BLaER1 (cell line): Measurements from ENCODE around the gene MLKL.

Experiments
- H3K27ac ChIP-seq: shearing (Covaris generic); formaldehyde crosslinking; 2 replicates; pipeline ENCODE4 v1.8.1; 2022
- H3K27me3 ChIP-seq: shearing (Covaris generic); formaldehyde crosslinking; 2 replicates; pipeline ENCODE4 v1.8.1; 2022
- H3K36me3 ChIP-seq: shearing (Covaris generic); formaldehyde crosslinking; 2 replicates; pipeline ENCODE4 v1.8.1; 2022
- H3K4me1 ChIP-seq: shearing (Covaris generic); formaldehyde crosslinking; 2 replicates; pipeline ENCODE4 v1.8.1; 2022
- H3K4me2 ChIP-seq: shearing (Covaris generic); formaldehyde crosslinking; 2 replicates; pipeline ENCODE4 v1.8.1; 2022
- H3K4me3 ChIP-seq: shearing (Covaris generic); formaldehyde crosslinking; 2 replicates; pipeline ENCODE4 v1.8.1; 2022
- H3K9ac ChIP-seq: shearing (Covaris generic); formaldehyde crosslinking; 2 replicates; pipeline ENCODE4 v1.8.1; 2022
- H3K9me3 ChIP-seq: shearing (Covaris generic); formaldehyde crosslinking; 2 replicates; pipeline ENCODE4 v1.8.1; 2022
- H4K20me1 ChIP-seq: shearing (Covaris generic); formaldehyde crosslinking; 2 replicates; pipeline ENCODE4 v1.8.1; 2022
- Cebpa-rat ChIP-seq: shearing (Covaris generic); IDR thresholded peaks from 2 replicates; pipeline ENCODE4 v1.8.1; 2022

MLKL gene

DNA sequence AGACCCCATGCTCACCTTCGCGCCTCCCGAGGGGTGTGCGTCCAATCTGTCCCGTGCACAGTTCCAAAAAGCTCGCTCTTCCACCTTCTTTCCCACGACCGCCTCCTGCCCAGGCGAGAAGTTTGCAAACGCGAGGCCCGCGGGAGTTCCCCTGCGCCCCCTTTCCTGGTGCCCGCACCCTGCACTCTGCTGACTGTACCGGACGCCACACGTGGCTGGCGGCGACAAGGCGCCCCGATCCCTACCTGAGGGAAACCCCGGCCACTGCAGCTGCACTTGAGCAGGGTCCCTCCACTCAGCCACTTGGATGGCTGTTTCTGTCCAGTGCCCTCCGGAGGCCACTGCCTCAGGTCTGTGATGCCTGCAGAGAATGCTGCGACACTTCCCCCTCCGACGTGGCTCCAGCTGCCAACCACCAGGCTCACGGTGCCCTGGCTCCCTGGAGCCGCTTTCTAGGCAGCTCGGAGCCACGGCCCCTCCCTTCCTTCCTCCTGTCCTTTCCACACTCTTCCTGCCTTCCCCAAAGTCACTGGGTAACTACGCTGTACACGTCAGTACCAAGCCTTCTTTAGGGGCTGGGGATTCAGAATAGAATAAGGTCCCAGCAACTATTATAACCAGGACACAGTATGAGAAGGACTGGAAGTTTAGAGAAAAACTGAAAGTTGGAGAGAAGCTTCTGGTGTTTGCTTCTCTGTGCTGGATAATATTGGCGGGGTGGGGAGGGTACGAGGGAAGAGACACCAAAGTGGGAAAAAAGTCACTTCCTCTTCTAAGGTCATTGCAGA, at the start of gene MLKL:
TSS of gene MLKL (minus strand) at position 425 of the 788 bp plus-strand sequence. CDS start 5,105 bp downstream, outside the sequence.
- H4K20me1 ChIP-seq, result no peaks in the 10 kb centered on the region
- no peaks in the 10 kb centered on the region for H3K27me3 ChIP-seq
- H3K4me2 ChIP-seq, result peak within 1 kb of the TSS; percentile 98
- 0 out of 2 replicates have a peak, but pooled peaks cover under 1% of the 10 kb centered on the region for H3K36me3 ChIP-seq
- H3K9ac ChIP-seq, result peak within 1 kb of the TSS; percentile 83
- H3K9me3 ChIP-seq, result no peaks in the 10 kb centered on the region
- peak within 1 kb of the TSS; percentile 80 for H3K4me3 ChIP-seq
- H3K4me1 ChIP-seq, result peaks cover 32% of the 10 kb centered on the region
- TF ChIP-seq Cebpa-rat, result no peak
- peak within 1 kb of the TSS; percentile 78 for H3K27ac ChIP-seq

- Histone ChIP-seq H3K9ac (no peak overlapping the region), H3K4me3 (no peak overlapping the region), H3K27me3 (no peaks in the 10 kb centered on the region), H3K27ac (no peak overlapping the region), H4K20me1 (no peaks in the 10 kb centered on the region), H3K4me2 (no peak overlapping the region), H3K36me3 (no peaks in the 10 kb centered on the region), H3K9me3 (no peaks in the 10 kb centered on the region), H3K4me1 (no peaks in the 10 kb centered on the region)
- TF ChIP-seq Cebpa-rat, result no peak
Observed at GRCh38 chr16:74749291-74750055, 48.8 kb upstream of the MLKL start.

DNA sequence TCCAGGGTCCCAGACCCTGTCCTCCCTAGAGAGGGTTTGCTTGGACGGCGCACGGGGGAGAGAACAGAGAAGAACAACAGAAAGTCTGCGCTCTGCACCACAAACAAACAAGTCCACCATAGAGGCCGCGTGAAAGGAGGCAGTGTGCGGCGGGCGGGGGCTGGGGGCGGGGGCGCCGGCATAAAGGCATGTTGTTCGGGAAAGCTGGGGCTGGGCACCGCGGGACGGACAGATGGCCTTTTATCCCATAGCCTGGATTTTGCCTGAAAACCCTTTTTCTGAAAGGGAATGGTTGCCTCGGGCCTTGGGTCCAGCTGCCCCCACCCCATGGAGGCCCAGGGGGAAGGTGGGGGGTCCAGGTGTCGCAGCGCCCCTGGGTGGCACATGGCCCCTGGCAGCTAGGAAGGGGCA, 48.0 kb upstream of the MLKL start:
- H3K9me3 ChIP-seq, result no peaks in the 10 kb centered on the region
- no peak for TF ChIP-seq Cebpa-rat
- H3K9ac ChIP-seq, result no peak overlapping the region
- no peaks in the 10 kb centered on the region for H4K20me1 ChIP-seq
- H3K36me3 ChIP-seq, result no peaks in the 10 kb centered on the region
- H3K27ac ChIP-seq, result no peak overlapping the region
- no peaks in the 10 kb centered on the region for H3K4me1 ChIP-seq
- H3K27me3 ChIP-seq, result no peaks in the 10 kb centered on the region
- no peak overlapping the region for H3K4me3 ChIP-seq
- no peak overlapping the region for H3K4me2 ChIP-seq

- no peak overlapping the region for H3K4me2 ChIP-seq
- no peaks in the 10 kb centered on the region for H3K36me3 ChIP-seq
- H3K4me1 ChIP-seq, result no peaks in the 10 kb centered on the region
- H3K9me3 ChIP-seq, result no peaks in the 10 kb centered on the region
- TF ChIP-seq Cebpa-rat, result no peak
- no peaks in the 10 kb centered on the region for H3K27me3 ChIP-seq
- H3K4me3 ChIP-seq, result no peak overlapping the region
- no peaks in the 10 kb centered on the region for H4K20me1 ChIP-seq
- H3K9ac ChIP-seq, result no peak overlapping the region
- H3K27ac ChIP-seq, result no peak overlapping the region
Observed at GRCh38 chr16:74747716-74748615, 47.3 kb upstream of the MLKL start.

DNA sequence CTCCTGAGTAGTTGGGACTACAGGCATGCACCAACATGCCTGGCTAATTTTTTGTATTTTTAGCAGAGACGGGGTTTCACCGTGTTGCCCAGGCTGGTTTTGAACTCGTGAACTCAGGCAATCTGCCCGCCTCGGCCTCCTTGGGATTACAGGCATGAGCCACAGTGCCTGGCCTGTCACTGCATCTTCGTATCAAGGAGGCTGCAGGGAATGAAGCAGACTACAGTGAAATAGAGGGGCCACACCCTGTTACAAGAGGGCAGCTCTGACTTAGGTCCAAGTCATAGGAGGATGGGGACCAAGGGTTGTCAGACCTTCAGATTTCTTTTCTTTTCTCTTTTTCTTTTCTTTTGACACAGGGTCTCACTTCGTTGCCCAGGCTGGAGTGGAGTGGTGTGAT, 45.3 kb upstream of the MLKL start:
- Histone ChIP-seq H3K4me2 (no peak overlapping the region), H3K9ac (no peak overlapping the region), H3K4me3 (no peak overlapping the region), H4K20me1 (no peaks in the 10 kb centered on the region), H3K4me1 (peaks cover 8% of the 10 kb centered on the region), H3K27ac (no peak overlapping the region), H3K9me3 (no peaks in the 10 kb centered on the region), H3K27me3 (no peaks in the 10 kb centered on the region), H3K36me3 (no peaks in the 10 kb centered on the region)
- no peak for TF ChIP-seq Cebpa-rat

- H3K9me3 ChIP-seq, result no peaks in the 10 kb centered on the region
- H4K20me1 ChIP-seq, result no peaks in the 10 kb centered on the region
- H3K9ac ChIP-seq, result no peak overlapping the region
- H3K4me3 ChIP-seq, result no peak overlapping the region
- H3K36me3 ChIP-seq, result no peaks in the 10 kb centered on the region
- no peak overlapping the region for H3K4me2 ChIP-seq
- H3K27ac ChIP-seq, result no peak overlapping the region
- TF ChIP-seq Cebpa-rat, result no peak
- no peaks in the 10 kb centered on the region for H3K27me3 ChIP-seq
- H3K4me1 ChIP-seq, result peaks cover 8% of the 10 kb centered on the region
Observed at GRCh38 chr16:74745109-74745615, 44.5 kb upstream of the MLKL start.

DNA sequence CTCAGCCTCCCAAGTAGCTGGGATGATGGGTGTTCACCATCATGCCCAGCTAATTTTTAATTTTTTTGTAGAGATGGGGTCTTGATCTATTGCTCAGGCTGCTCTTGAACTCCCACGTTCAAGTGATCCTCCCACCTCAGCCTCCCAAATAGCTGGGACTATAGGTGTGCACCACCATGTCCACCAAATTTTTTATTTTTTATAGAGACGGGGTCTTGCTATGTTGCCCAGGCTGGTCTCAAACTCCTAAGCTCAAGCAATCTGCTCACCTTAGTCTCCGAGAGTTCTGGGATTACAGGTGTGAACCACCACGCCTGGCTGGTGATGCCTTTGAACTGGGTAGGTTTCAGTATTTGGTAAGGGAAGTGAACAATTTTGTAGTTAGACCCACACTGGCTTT, 43.9 kb upstream of the MLKL start:
- H3K9ac ChIP-seq, result no peak overlapping the region
- H3K4me2 ChIP-seq, result no peak overlapping the region
- no peaks in the 10 kb centered on the region for H3K36me3 ChIP-seq
- H3K9me3 ChIP-seq, result no peaks in the 10 kb centered on the region
- H3K4me1 ChIP-seq, result peaks cover 8% of the 10 kb centered on the region
- H4K20me1 ChIP-seq, result no peaks in the 10 kb centered on the region
- H3K27ac ChIP-seq, result no peak overlapping the region
- TF ChIP-seq Cebpa-rat, result no peak
- H3K27me3 ChIP-seq, result no peaks in the 10 kb centered on the region
- no peak overlapping the region for H3K4me3 ChIP-seq

DNA sequence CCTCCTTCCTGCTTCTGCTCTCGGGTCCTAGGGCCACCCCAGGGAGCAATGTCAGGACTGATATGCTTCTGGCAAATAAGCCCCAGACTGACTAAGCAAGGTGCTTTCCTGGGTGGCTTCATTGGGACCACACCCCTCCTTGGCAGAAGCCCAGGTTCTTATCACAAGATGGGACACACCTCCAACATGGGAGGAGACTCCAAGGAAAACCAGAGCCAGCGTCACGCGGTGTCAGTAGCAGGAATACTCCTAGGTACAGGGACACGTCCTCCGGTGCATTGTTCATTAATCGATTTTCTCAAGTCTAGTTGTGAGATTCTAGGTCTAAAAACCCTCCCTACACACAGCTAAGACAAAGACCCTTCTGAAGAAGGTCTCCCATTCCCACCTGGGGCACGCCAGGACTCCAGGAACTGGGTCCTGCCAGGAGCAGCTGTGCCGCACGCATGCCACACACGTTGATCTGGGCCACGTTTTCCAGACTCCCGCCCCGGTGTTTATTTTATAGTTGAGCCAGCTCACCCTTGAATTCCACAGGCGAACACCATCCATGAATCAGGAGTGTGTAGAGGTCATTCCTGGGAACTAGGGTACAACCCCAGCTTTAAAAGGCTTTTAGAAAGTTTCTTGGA, 43.1 kb upstream of the MLKL start:
- Histone ChIP-seq H3K27me3 (no peaks in the 10 kb centered on the region), H3K27ac (no peak overlapping the region), H3K9me3 (no peaks in the 10 kb centered on the region), H3K9ac (no peak overlapping the region), H3K4me1 (peaks cover 8% of the 10 kb centered on the region), H3K4me3 (no peak overlapping the region), H3K4me2 (no peak overlapping the region), H3K36me3 (no peaks in the 10 kb centered on the region), H4K20me1 (no peaks in the 10 kb centered on the region)
- no peak for TF ChIP-seq Cebpa-rat

DNA sequence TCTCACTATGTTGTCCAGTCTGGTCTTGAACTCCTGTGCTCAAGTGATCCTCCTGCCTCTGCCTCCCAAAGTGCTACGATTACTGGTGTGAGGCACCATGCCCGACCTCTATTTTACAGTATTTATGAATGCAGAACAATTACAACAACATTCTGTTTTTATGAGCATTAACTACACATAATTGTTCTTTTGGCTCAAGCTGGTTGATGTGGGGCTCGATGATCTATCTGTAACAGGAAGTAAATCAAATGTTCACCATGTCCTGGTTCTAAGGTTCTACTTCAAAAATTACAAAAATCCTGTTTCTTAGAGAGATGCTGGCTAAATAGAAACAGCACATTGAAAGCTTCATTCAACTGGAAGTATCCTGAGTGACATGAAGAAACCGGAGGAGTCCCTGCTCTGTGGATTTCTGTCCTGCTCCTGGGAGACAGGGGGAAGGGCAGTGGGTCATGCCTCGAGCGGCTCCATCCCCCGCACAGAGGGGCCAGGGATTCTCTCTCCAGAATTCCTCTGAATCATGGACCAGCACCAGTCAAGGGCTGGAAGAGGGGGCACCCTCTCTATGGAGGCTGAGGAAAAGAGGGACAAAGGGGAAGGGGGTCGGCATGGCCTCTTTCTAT, 42.5 kb upstream of the MLKL start:
- Histone ChIP-seq H3K27ac (no peak overlapping the region), H3K27me3 (no peaks in the 10 kb centered on the region), H3K9ac (no peak overlapping the region), H3K4me3 (no peak overlapping the region), H3K4me1 (peaks cover 8% of the 10 kb centered on the region), H3K4me2 (no peak overlapping the region), H4K20me1 (no peaks in the 10 kb centered on the region), H3K36me3 (no peaks in the 10 kb centered on the region), H3K9me3 (no peaks in the 10 kb centered on the region)
- TF ChIP-seq Cebpa-rat, result no peak
